Thyroid gland (tissue), 4 donors: ENCODE results near the gene CFAP69.

Experiments used
- CTCF ChIP-seq, 6 experiments: fragments of 200-600 bp in 3 of 6; fragments of 450-650 bp in 3 of 6; sonication (generic) in 3 of 6; IDR thresholded peaks; one replicate each; pipeline ENCODE4 v1.5.1; 2016 to 2019; ENCODE audit warnings: antibody characterized with exemption in 6 of 6, mild to moderate bottlenecking in 2 of 6, inconsistent platforms in 1 of 6, moderate library complexity in 1 of 6
- POLR2A ChIP-seq, 2 donors: fragments of 450-650 bp; IDR thresholded peaks; one replicate each; pipeline ENCODE4 v1.6.1; 2017; ENCODE audit warnings: antibody characterized with exemption in 2 of 2, mild to moderate bottlenecking in 2 of 2, moderate library complexity in 1 of 2

GRCh38 chr7:90239050-90239449 lies 5.9 kb upstream of the CFAP69 start:
- TF ChIP-seq CTCF (IDR thresholded peaks at IDR 0.05) (no peak), POLR2A (IDR thresholded peaks at IDR 0.05) (no peak)
